ENCODE data around the gene LMO7.

LMO7 gene

DNA sequence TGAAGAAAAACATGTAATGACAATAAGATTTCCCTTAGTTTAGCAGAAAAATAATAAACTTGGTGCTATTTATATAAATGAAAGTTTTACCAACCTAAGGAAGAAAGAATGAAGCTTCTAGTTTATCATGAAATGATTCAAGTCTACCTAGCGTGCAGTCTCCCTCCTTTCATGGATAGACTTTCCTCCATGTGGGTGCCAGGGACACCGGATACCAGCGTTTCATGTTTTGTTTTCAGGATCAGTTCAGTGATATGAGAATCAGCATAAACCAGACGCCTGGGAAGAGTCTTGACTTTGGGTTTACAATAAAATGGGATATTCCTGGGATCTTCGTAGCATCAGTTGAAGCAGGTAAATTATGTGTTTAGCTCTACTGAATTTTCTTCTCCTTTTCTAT, 196.7 kb downstream of the LMO7 start:
- Histone ChIP-seq H3K56ac (ENCODE audit: low read length) (no peak overlapping the region), H3K4me1 (ENCODE audit: control insufficient read depth, low read depth, low read length) (no peaks in the 10 kb centered on the region), H3K27ac (ENCODE audit: low read depth, low read length) (no peak overlapping the region), H3K4me2 (ENCODE audit: low read length) (no peak overlapping the region), H3K27me3 (ENCODE audit: insufficient read depth, low read length, poor library complexity) (no peaks in the 10 kb centered on the region), H3K36me3 (ENCODE audit: control insufficient read depth, insufficient read depth, low read length) (no peaks in the 10 kb centered on the region), H3K9ac (ENCODE audit: low read length) (no peak overlapping the region), H3K18ac (ENCODE audit: low read length) (no peak overlapping the region), H4K5ac (ENCODE audit: low read length) (no peak overlapping the region), H2BK15ac (replicated peaks; ENCODE audit: low read depth) (no peak overlapping the region), H3K79me2 (ENCODE audit: control insufficient read depth, insufficient read depth, low read length) (no peaks in the 10 kb centered on the region), H3K23ac (ENCODE audit: low read length) (no peak overlapping the region), H2AK5ac (ENCODE audit: low read length) (no peak overlapping the region), H3K79me1 (ENCODE audit: low read length) (no peaks in the 10 kb centered on the region), H4K8ac (ENCODE audit: low read depth, low read length) (no peak overlapping the region), H2BK120ac (ENCODE audit: low read depth, low read length) (no peak overlapping the region), H2BK5ac (ENCODE audit: low read length) (no peak overlapping the region), H3K4me3 (ENCODE audit: low read length) (no peak overlapping the region), H3K4ac (ENCODE audit: low read depth, low read length) (no peak overlapping the region)
- no CpG with 5 or more reads among the region's 5 CpGs for WGBS (ENCODE audit: extremely low coverage, insufficient coverage, low lambda C conversion rate)
- no peak for DNase-seq

DNA sequence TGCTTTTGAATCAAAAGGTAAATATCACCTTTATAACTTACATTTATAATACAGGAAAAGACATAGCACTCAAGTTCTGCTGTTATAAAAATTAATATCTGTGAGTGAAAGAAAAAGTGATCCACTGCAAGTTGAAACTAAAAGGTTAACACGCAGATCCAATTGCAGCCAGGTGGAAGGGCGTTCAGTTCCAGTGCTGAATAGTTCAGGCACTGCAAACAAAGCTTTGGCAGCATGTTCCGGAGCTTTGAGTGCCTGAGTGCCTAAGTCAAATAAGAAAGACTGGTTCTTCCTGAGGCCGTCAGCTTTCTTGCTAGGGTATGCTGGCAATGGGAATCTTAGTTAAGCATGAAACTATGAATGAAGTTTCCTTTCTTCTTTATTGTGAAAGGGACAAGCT, 200.3 kb downstream of the LMO7 start:
- Histone ChIP-seq H3K56ac (ENCODE audit: low read length) (no peak overlapping the region), H4K8ac (ENCODE audit: low read depth, low read length) (no peak overlapping the region), H2BK120ac (ENCODE audit: low read depth, low read length) (no peak overlapping the region), H3K4ac (ENCODE audit: low read depth, low read length) (no peak overlapping the region), H3K27me3 (ENCODE audit: insufficient read depth, low read length, poor library complexity) (no peaks in the 10 kb centered on the region), H3K79me1 (ENCODE audit: low read length) (no peaks in the 10 kb centered on the region), H4K5ac (ENCODE audit: low read length) (no peak overlapping the region), H3K4me1 (ENCODE audit: control insufficient read depth, low read depth, low read length) (no peaks in the 10 kb centered on the region), H3K9ac (ENCODE audit: low read length) (no peak overlapping the region), H2BK5ac (ENCODE audit: low read length) (no peak overlapping the region), H3K79me2 (ENCODE audit: control insufficient read depth, insufficient read depth, low read length) (no peaks in the 10 kb centered on the region), H2BK15ac (replicated peaks; ENCODE audit: low read depth) (no peak overlapping the region), H3K4me2 (ENCODE audit: low read length) (no peak overlapping the region), H2AK5ac (ENCODE audit: low read length) (no peak overlapping the region), H3K4me3 (ENCODE audit: low read length) (no peak overlapping the region), H3K18ac (ENCODE audit: low read length) (no peak overlapping the region), H3K36me3 (ENCODE audit: control insufficient read depth, insufficient read depth, low read length) (no peaks in the 10 kb centered on the region), H3K27ac (ENCODE audit: low read depth, low read length) (no peak overlapping the region), H3K23ac (ENCODE audit: low read length) (no peak overlapping the region)
- WGBS (ENCODE audit: extremely low coverage, insufficient coverage, low lambda C conversion rate), result no CpG with 5 or more reads among the region's 4 CpGs
- DNase-seq, result no peak

DNA sequence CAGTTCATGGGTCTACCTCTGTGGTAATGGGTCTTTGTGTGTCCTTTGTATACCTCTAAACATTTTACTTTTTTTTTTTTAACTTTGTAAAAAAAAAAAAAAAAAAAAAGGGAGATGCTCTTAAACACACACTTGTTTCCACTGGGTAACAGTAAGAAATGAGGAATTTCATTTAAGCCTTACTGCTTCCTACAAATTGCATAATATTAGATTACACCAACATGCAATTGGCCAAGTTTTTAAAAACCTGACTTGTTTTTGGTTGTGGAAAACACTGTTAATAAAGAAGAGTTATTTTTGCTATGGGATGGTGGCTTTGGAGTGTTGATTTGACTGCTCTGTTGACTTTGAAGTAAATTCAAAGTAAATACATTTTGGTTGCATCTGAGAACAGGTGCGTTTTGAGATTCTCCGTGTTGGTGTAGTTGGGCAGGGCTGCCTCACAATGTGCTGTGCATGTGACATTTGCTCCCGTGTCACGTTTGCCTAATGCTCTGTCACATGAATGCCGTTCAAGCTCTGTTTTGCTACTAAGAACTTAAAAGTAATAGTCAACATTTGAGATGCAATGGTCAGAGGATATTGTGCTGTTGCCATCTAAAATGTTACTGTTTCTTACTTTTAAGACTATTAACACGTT, 202.4 kb downstream of the LMO7 start:
- no peaks in the 10 kb centered on the region for H3K4me1 ChIP-seq (ENCODE audit: control insufficient read depth, low read depth, low read length)
- no peak overlapping the region for H2BK15ac ChIP-seq (replicated peaks; ENCODE audit: low read depth)
- no peak overlapping the region for H3K9ac ChIP-seq (ENCODE audit: low read length)
- no peak overlapping the region for H3K4me2 ChIP-seq (ENCODE audit: low read length)
- WGBS (ENCODE audit: extremely low coverage, insufficient coverage, low lambda C conversion rate), result no CpG with 5 or more reads among the region's 6 CpGs
- H2BK5ac ChIP-seq (ENCODE audit: low read length), result no peak overlapping the region
- no peak overlapping the region for H3K4ac ChIP-seq (ENCODE audit: low read depth, low read length)
- H3K23ac ChIP-seq (ENCODE audit: low read length), result no peak overlapping the region
- no peaks in the 10 kb centered on the region for H3K79me1 ChIP-seq (ENCODE audit: low read length)
- H2AK5ac ChIP-seq (ENCODE audit: low read length), result no peak overlapping the region
- H3K4me3 ChIP-seq (ENCODE audit: low read length), result no peak overlapping the region
- no peak for DNase-seq
- H3K56ac ChIP-seq (ENCODE audit: low read length), result no peak overlapping the region
- no peak overlapping the region for H4K5ac ChIP-seq (ENCODE audit: low read length)
- no peaks in the 10 kb centered on the region for H3K27me3 ChIP-seq (ENCODE audit: insufficient read depth, low read length, poor library complexity)
- H3K27ac ChIP-seq (ENCODE audit: low read depth, low read length), result no peak overlapping the region
- peaks cover 4% of the 10 kb centered on the region for H3K36me3 ChIP-seq (ENCODE audit: control insufficient read depth, insufficient read depth, low read length)
- H4K8ac ChIP-seq (ENCODE audit: low read depth, low read length), result no peak overlapping the region
- H2BK120ac ChIP-seq (ENCODE audit: low read depth, low read length), result no peak overlapping the region
- H3K18ac ChIP-seq (ENCODE audit: low read length), result no peak overlapping the region
- no peaks in the 10 kb centered on the region for H3K79me2 ChIP-seq (ENCODE audit: control insufficient read depth, insufficient read depth, low read length)

DNA sequence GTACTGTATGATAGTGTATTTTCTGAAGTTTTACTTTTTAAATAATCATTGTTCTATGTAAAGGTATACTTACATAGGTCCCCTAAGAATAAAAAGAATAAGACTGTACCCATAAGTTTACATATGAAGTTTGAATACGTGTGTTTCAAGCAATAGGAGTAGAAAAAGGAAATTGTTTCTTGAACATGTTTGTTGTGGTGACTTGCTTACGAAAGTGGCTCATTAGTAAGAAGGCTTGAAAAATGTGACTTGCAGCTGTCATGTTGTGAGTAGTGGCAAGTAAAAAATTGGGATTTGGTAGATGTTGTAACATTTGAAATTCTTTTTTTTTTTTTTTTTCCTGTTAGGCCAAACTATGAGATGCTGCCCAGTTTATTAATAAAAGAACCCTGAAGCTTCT, 203.3 kb downstream of the LMO7 start:
- no peak overlapping the region for H2AK5ac ChIP-seq (ENCODE audit: low read length)
- no peaks in the 10 kb centered on the region for H3K79me2 ChIP-seq (ENCODE audit: control insufficient read depth, insufficient read depth, low read length)
- no peak overlapping the region for H4K8ac ChIP-seq (ENCODE audit: low read depth, low read length)
- no peak overlapping the region for H3K18ac ChIP-seq (ENCODE audit: low read length)
- peaks cover 4% of the 10 kb centered on the region for H3K36me3 ChIP-seq (ENCODE audit: control insufficient read depth, insufficient read depth, low read length)
- no peak overlapping the region for H3K27ac ChIP-seq (ENCODE audit: low read depth, low read length)
- WGBS (ENCODE audit: extremely low coverage, insufficient coverage, low lambda C conversion rate), result no CpG with 5 or more reads among the region's 2 CpGs
- no peak overlapping the region for H2BK5ac ChIP-seq (ENCODE audit: low read length)
- no peak overlapping the region for H2BK120ac ChIP-seq (ENCODE audit: low read depth, low read length)
- no peaks in the 10 kb centered on the region for H3K4me1 ChIP-seq (ENCODE audit: control insufficient read depth, low read depth, low read length)
- DNase-seq, result no peak
- no peak overlapping the region for H4K5ac ChIP-seq (ENCODE audit: low read length)
- no peak overlapping the region for H3K23ac ChIP-seq (ENCODE audit: low read length)
- H3K9ac ChIP-seq (ENCODE audit: low read length), result no peak overlapping the region
- no peaks in the 10 kb centered on the region for H3K79me1 ChIP-seq (ENCODE audit: low read length)
- H2BK15ac ChIP-seq (replicated peaks; ENCODE audit: low read depth), result no peak overlapping the region
- H3K4me3 ChIP-seq (ENCODE audit: low read length), result no peak overlapping the region
- no peak overlapping the region for H3K56ac ChIP-seq (ENCODE audit: low read length)
- H3K4me2 ChIP-seq (ENCODE audit: low read length), result no peak overlapping the region
- H3K4ac ChIP-seq (ENCODE audit: low read depth, low read length), result no peak overlapping the region
- H3K27me3 ChIP-seq (ENCODE audit: insufficient read depth, low read length, poor library complexity), result no peaks in the 10 kb centered on the region

DNA sequence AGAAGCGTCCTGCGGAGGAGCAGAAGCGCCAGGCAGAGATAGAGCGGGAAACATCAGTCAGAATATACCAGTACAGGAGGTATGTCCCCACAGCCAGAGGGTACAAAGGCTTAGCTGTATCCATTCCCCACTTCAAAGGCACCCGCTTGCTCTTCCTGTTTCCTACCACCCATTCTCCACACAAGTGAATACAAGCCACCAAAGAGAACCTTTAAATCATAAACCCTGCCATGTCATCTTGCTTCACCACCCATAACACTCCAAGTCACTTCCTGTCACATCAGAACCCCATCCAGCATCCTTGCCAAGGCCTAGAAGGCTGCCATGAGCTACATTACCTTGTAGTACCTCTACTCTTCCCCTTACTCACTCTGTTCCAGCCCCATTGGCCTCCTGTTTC, 205.8 kb downstream of the LMO7 start:
- Histone ChIP-seq H2BK15ac (replicated peaks; ENCODE audit: low read depth) (no peak overlapping the region), H3K4me1 (ENCODE audit: control insufficient read depth, low read depth, low read length) (no peaks in the 10 kb centered on the region), H3K4me3 (ENCODE audit: low read length) (no peak overlapping the region), H3K27ac (ENCODE audit: low read depth, low read length) (no peak overlapping the region), H2BK120ac (ENCODE audit: low read depth, low read length) (no peak overlapping the region), H3K23ac (ENCODE audit: low read length) (no peak overlapping the region), H3K79me2 (ENCODE audit: control insufficient read depth, insufficient read depth, low read length) (no peaks in the 10 kb centered on the region), H4K8ac (ENCODE audit: low read depth, low read length) (no peak overlapping the region), H4K5ac (ENCODE audit: low read length) (no peak overlapping the region), H3K79me1 (ENCODE audit: low read length) (no peaks in the 10 kb centered on the region), H3K4me2 (ENCODE audit: low read length) (no peak overlapping the region), H2BK5ac (ENCODE audit: low read length) (no peak overlapping the region), H3K56ac (ENCODE audit: low read length) (no peak overlapping the region), H3K9ac (ENCODE audit: low read length) (no peak overlapping the region), H2AK5ac (ENCODE audit: low read length) (no peak overlapping the region), H3K36me3 (ENCODE audit: control insufficient read depth, insufficient read depth, low read length) (peaks cover 5% of the 10 kb centered on the region), H3K27me3 (ENCODE audit: insufficient read depth, low read length, poor library complexity) (no peaks in the 10 kb centered on the region), H3K4ac (ENCODE audit: low read depth, low read length) (no peak overlapping the region), H3K18ac (ENCODE audit: low read length) (no peak overlapping the region)
- WGBS (ENCODE audit: extremely low coverage, insufficient coverage, low lambda C conversion rate), result no CpG with 5 or more reads among the region's 5 CpGs
- no peak for DNase-seq

DNA sequence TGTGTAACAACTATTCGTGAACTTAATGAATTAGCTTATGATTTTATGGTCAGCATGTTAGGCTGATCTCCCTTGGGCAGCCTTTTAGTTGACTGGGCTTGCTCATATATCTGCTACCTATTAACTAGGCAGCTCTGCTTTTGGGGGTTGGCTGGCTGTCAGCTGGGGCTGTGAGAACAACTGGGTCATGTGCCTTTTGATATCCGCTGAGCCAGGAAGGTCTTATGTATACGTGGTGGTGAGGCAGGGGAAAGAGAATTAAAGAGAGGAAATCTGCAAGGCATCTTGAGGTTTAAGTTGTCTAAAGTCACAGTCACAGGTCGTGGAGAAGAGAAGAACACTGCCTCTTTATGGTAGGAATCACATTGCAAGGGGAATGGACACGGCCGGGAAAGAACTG, 206.9 kb downstream of the LMO7 start:
- Histone ChIP-seq H3K4ac (ENCODE audit: low read depth, low read length) (no peak overlapping the region), H3K9ac (ENCODE audit: low read length) (no peak overlapping the region), H3K27me3 (ENCODE audit: insufficient read depth, low read length, poor library complexity) (no peaks in the 10 kb centered on the region), H3K79me1 (ENCODE audit: low read length) (no peaks in the 10 kb centered on the region), H3K56ac (ENCODE audit: low read length) (no peak overlapping the region), H2AK5ac (ENCODE audit: low read length) (no peak overlapping the region), H2BK15ac (replicated peaks; ENCODE audit: low read depth) (no peak overlapping the region), H3K27ac (ENCODE audit: low read depth, low read length) (no peak overlapping the region), H3K4me1 (ENCODE audit: control insufficient read depth, low read depth, low read length) (no peaks in the 10 kb centered on the region), H3K23ac (ENCODE audit: low read length) (no peak overlapping the region), H2BK5ac (ENCODE audit: low read length) (no peak overlapping the region), H3K79me2 (ENCODE audit: control insufficient read depth, insufficient read depth, low read length) (no peaks in the 10 kb centered on the region), H3K36me3 (ENCODE audit: control insufficient read depth, insufficient read depth, low read length) (peaks cover 5% of the 10 kb centered on the region), H4K5ac (ENCODE audit: low read length) (no peak overlapping the region), H3K18ac (ENCODE audit: low read length) (no peak overlapping the region), H4K8ac (ENCODE audit: low read depth, low read length) (no peak overlapping the region), H2BK120ac (ENCODE audit: low read depth, low read length) (no peak overlapping the region), H3K4me3 (ENCODE audit: low read length) (no peak overlapping the region), H3K4me2 (ENCODE audit: low read length) (no peak overlapping the region)
- no peak for DNase-seq
- WGBS (ENCODE audit: extremely low coverage, insufficient coverage, low lambda C conversion rate), result no CpG with 5 or more reads among the region's 6 CpGs
